Liver (tissue), 9 donors: ENCODE results near the gene KBTBD13. TPM values are rescaled to one million over a fixed set of nuclear protein-coding genes. Genes with fewer than 3 reads are reported as not detected.

Experiments used
- DNase-seq: peaks from one replicate; pipeline ENCODE4 v3.0.0-alpha.2; 2017; ENCODE audit warnings: low spot score
- H3K27ac ChIP-seq, 2 donors: one replicate each; pipeline ENCODE4 v1.7.0; 2013; ENCODE audit warnings: inconsistent platforms in 2 of 2, low read length in 2 of 2, control low read depth in 1 of 2, low read depth in 1 of 2, mild to moderate bottlenecking in 1 of 2
- H3K27me3 ChIP-seq, 4 donors: one replicate each; pipeline versions ENCODE4 v1.6.1 to v1.7.0; 2013; ENCODE audit warnings: low read length in 3 of 4, inconsistent platforms in 1 of 4, mild to moderate bottlenecking in 1 of 4, moderate library complexity in 1 of 4; ENCODE audit not compliant: control insufficient read depth in 4 of 4, insufficient read depth in 4 of 4
- H3K36me3 ChIP-seq, 4 donors: one replicate each; pipeline versions ENCODE4 v1.6.1 to v1.7.0; 2013; ENCODE audit warnings: low read length in 3 of 4, mild to moderate bottlenecking in 3 of 4, low read depth in 1 of 4, moderate library complexity in 1 of 4; ENCODE audit not compliant: control insufficient read depth in 4 of 4, insufficient read depth in 3 of 4
- H3K4me1 ChIP-seq, 4 donors: one replicate each; pipeline versions ENCODE4 v1.6.1 to v1.7.0; 2013; ENCODE audit warnings: low read length in 3 of 4, mild to moderate bottlenecking in 3 of 4, moderate library complexity in 1 of 4; ENCODE audit not compliant: control insufficient read depth in 4 of 4, insufficient read depth in 4 of 4
- H3K4me3 ChIP-seq, 3 donors: one replicate each; pipeline versions ENCODE4 v1.6.1 to v1.7.0; 2013; ENCODE audit warnings: low read length in 3 of 3, control low read depth in 1 of 3, low read depth in 1 of 3, mild to moderate bottlenecking in 1 of 3
- H3K9ac ChIP-seq, 2 donors: one replicate each; pipeline ENCODE4 v1.7.0; 2013; ENCODE audit warnings: low read length in 2 of 2, mild to moderate bottlenecking in 2 of 2, moderate library complexity in 2 of 2, control low read depth in 1 of 2, low read depth in 1 of 2
- H3K9me3 ChIP-seq, 4 donors: one replicate each; pipeline versions ENCODE4 v1.6.1 to v1.7.0; 2013; ENCODE audit warnings: low read length in 3 of 4; ENCODE audit not compliant: control insufficient read depth in 4 of 4
- CTCF ChIP-seq: fragments of 150-350 bp; IDR thresholded peaks from 2 replicates; pipeline ENCODE4 v1.5.1; 2017; ENCODE audit warnings: improper control_type of control experiment, low read depth, low read length; ENCODE audit not compliant: missing input control
- EGR1 ChIP-seq, 2 donors: IDR thresholded peaks; 2 replicates each; pipeline ENCODE4 v1.6.1; 2016 to 2018; ENCODE audit warnings: antibody characterized with exemption in 2 of 2, low read depth in 2 of 2
- FOXA1 ChIP-seq: IDR thresholded peaks from 2 replicates; pipeline ENCODE4 v1.6.1; 2016; ENCODE audit warnings: antibody characterized with exemption
- FOXA2 ChIP-seq: IDR thresholded peaks from 2 replicates; pipeline ENCODE4 v1.6.1; 2016; ENCODE audit warnings: antibody characterized with exemption
- GABPA ChIP-seq, 2 donors: IDR thresholded peaks in 1 of 2; conservative IDR thresholded peaks in 1 of 2; 2 replicates each; pipeline ENCODE4 v1.6.1; 2016; ENCODE audit warnings: antibody characterized with exemption in 2 of 2, mild to moderate bottlenecking in 1 of 2, moderate library complexity in 1 of 2
- HNF4A ChIP-seq, 2 donors: conservative IDR thresholded peaks; 2 replicates each; pipeline ENCODE4 v1.6.1; 2016; ENCODE audit warnings: antibody characterized with exemption in 2 of 2, mild to moderate bottlenecking in 2 of 2
- HNF4G ChIP-seq: IDR thresholded peaks from 2 replicates; pipeline ENCODE4 v1.6.1; 2016; ENCODE audit warnings: antibody characterized with exemption
- JUND ChIP-seq, 2 donors: IDR thresholded peaks; 2 replicates each; pipeline ENCODE4 v1.6.1; 2016; ENCODE audit warnings: antibody characterized with exemption in 2 of 2
- NR2F2 ChIP-seq: IDR thresholded peaks from 2 replicates; pipeline ENCODE4 v1.6.1; 2016; ENCODE audit warnings: antibody characterized with exemption
- RAD21 ChIP-seq, 2 donors: IDR thresholded peaks; 2 replicates each; pipeline ENCODE4 v1.6.1; 2016; ENCODE audit warnings: antibody characterized with exemption in 2 of 2, mild to moderate bottlenecking in 2 of 2
- REST ChIP-seq: IDR thresholded peaks from 2 replicates; pipeline ENCODE4 v1.6.1; 2016; ENCODE audit warnings: antibody characterized with exemption, mild to moderate bottlenecking
- RXRA ChIP-seq, 2 donors: IDR thresholded peaks; 2 replicates each; pipeline ENCODE4 v1.6.1; 2017 to 2018; ENCODE audit warnings: antibody characterized with exemption in 2 of 2, mild to moderate bottlenecking in 1 of 2
- SP1 ChIP-seq: IDR thresholded peaks from 2 replicates; pipeline ENCODE4 v1.6.1; 2018; ENCODE audit warnings: antibody characterized with exemption, mild to moderate bottlenecking
- TAF1 ChIP-seq: conservative IDR thresholded peaks from 2 replicates; pipeline ENCODE4 v1.6.1; 2016; ENCODE audit warnings: antibody characterized with exemption, mild to moderate bottlenecking
- YY1 ChIP-seq: IDR thresholded peaks from 2 replicates; pipeline ENCODE4 v1.6.1; 2016; ENCODE audit warnings: antibody characterized with exemption, mild to moderate bottlenecking
- WGBS: extraction: QIAGEN DNeasy Blood & Tissue Kit; methylation state at CpG from one replicate; pipeline ENCODE4 v1.1.7; 2013; 5-methylcytosine and 5-hydroxymethylcytosine counted together
- polyA plus RNA-seq, 2 donors: library from polyadenylated mRNA; stranded (reverse) in 1 of 2; unstranded in 1 of 2; fragments of 200-250 nt in 1 of 2; fragments of >200 nt in 1 of 2; fragmentation: Nextera tagmentation in 1 of 2; extraction: Ambion mirVana in 1 of 2; gene quantifications; one replicate each; pipeline versions ENCODE4 v1.2.1 to v1.2.3, GENCODE V29; 2013 to 2015
- total RNA-seq, 2 donors: library from RNA; depleted of rRNA; stranded (reverse); fragments of >200 nt; gene quantifications; one replicate each; pipeline ENCODE4 v1.2.3, GENCODE V29; 2014
- TF ChIP-seq, protein P1 (sequence below): IDR thresholded peaks from 2 replicates; pipeline ENCODE4 v1.6.1; 2016; ENCODE audit warnings: antibody characterized with exemption
- TF ChIP-seq, protein P2 (sequence below): IDR thresholded peaks from 2 replicates; pipeline ENCODE4 v1.6.1; 2016; ENCODE audit warnings: antibody characterized with exemption
- TF ChIP-seq, protein P3 (sequence below): IDR thresholded peaks from 2 replicates; pipeline ENCODE4 v1.6.1; 2016; ENCODE audit warnings: antibody characterized with exemption
- donor health status: healthy.
- donor health status: healthy.
- donor health status: healthy.
- donor health status: healthy.
- donor health status: healthy.

KBTBD13 gene
- total and polyA plus RNA-seq, 4 donors, result not detected

DNA sequence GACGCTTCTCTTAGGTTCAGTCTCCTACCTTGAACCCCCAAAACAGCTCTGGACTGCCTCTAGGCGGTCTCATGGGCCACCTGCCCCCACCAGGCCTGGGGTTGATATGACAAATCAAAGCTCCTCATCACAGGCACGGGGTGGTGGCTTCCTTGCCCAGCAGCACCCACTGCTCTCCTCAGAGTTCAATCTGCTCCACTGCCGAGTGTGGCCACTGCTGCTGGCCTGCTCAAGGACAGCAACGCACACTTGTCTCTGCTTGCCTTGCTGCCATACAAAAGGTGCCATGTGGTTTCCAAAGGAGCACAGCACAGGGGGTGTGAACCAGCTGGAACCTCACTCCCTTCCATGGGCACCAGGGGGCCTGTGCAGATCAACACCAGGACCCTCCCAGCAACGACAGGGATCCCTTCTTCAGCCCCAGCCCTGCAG is 10.2 kb downstream of the KBTBD13 start:
- WGBS, result 84% methylated on average over 6 of the region's 6 CpGs
- TF ChIP-seq HNF4A (conservative IDR thresholded peaks at IDR 0.05) (no peak), SP1 (no peak), RAD21 (IDR thresholded peaks at IDR 0.05) (no peak), YY1 (no peak), JUND (IDR thresholded peaks at IDR 0.05) (no peak), TAF1 (no peak), FOXA2 (no peak), FOXA1 (no peak)
- TF ChIP-seq, protein P1, sequence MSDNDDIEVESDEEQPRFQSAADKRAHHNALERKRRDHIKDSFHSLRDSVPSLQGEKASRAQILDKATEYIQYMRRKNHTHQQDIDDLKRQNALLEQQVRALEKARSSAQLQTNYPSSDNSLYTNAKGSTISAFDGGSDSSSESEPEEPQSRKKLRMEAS, result no peak
- TF ChIP-seq, protein P2, sequence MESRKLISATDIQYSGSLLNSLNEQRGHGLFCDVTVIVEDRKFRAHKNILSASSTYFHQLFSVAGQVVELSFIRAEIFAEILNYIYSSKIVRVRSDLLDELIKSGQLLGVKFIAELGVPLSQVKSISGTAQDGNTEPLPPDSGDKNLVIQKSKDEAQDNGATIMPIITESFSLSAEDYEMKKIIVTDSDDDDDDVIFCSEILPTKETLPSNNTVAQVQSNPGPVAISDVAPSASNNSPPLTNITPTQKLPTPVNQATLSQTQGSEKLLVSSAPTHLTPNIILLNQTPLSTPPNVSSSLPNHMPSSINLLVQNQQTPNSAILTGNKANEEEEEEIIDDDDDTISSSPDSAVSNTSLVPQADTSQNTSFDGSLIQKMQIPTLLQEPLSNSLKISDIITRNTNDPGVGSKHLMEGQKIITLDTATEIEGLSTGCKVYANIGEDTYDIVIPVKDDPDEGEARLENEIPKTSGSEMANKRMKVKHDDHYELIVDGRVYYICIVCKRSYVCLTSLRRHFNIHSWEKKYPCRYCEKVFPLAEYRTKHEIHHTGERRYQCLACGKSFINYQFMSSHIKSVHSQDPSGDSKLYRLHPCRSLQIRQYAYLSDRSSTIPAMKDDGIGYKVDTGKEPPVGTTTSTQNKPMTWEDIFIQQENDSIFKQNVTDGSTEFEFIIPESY, result no peak
- TF ChIP-seq, protein P3, sequence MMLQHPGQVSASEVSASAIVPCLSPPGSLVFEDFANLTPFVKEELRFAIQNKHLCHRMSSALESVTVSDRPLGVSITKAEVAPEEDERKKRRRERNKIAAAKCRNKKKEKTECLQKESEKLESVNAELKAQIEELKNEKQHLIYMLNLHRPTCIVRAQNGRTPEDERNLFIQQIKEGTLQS, result no peak
- DNase-seq, result no peak
- Histone ChIP-seq H3K9ac (no peak overlapping the region), H3K4me1 (peaks cover 17 to 43% (median 29%) of the 10 kb centered on the region in 4 donors), H3K27me3 (no peaks in the 10 kb centered on the region), H3K36me3 (no peaks in the 10 kb centered on the region), H3K4me3 (no peak overlapping the region), H3K9me3 (no peaks in the 10 kb centered on the region), H3K27ac (no peak overlapping the region)

- Histone ChIP-seq H3K4me3 (no peak overlapping the region), H3K9me3 (no peaks in the 10 kb centered on the region), H3K36me3 (no peaks in the 10 kb centered on the region), H3K27me3 (no peaks in the 10 kb centered on the region), H3K4me1 (peaks cover 17 to 43% (median 29%) of the 10 kb centered on the region in 4 donors), H3K27ac (peak overlapping the region; percentile 91 to 95), H3K9ac (peak overlapping the region in 1 of 2 donors; percentile 77)
- WGBS, result 68% methylated on average over 3 of the region's 3 CpGs
- TF ChIP-seq RAD21 (IDR thresholded peaks at IDR 0.05) (no peak), NR2F2 (no peak), CTCF (no peak), FOXA1 (no peak), GABPA (IDR thresholded peaks at IDR 0.05 in 1 of 2, conservative IDR thresholded peaks at IDR 0.05 in 1 of 2) (no peak), RXRA (IDR thresholded peaks at IDR 0.05) (peak in 1 of 2 donors; percentile 76), EGR1 (IDR thresholded peaks at IDR 0.05; ENCODE audit: low read depth in 2 of 2) (no peak), TAF1 (no peak), FOXA2 (no peak), YY1 (peak; percentile 32), REST (peak; percentile 22), HNF4G (no peak), HNF4A (conservative IDR thresholded peaks at IDR 0.05) (peak; percentile 16 to 80), SP1 (peak; percentile 25), JUND (IDR thresholded peaks at IDR 0.05) (peak in 1 of 2 donors; percentile 18)
- TF ChIP-seq, protein P1, result peak; percentile 25
- TF ChIP-seq, protein P2, result no peak
- TF ChIP-seq, protein P3, result no peak
- DNase-seq, result no peak
Measured at GRCh38 chr15:65087411-65087810, 10.9 kb downstream of the KBTBD13 start.
